Duodenal mucosa (tissue), 2 donors: ENCODE measurements around the gene CCDC30.
"Not testable (repeated sequence)": the region's sequence is repeated elsewhere in the genome, so short reads cannot be mapped to it uniquely, and the experiment has no call there.

Experiments
- H3K27ac ChIP-seq: one replicate; pipeline ENCODE4 v1.7.0; 2013; ENCODE audit warnings: low read depth, low read length
- H3K27me3 ChIP-seq, 2 donors: one replicate each; pipeline ENCODE4 v1.7.0; 2013; ENCODE audit warnings: low read length in 2 of 2, control low read depth in 1 of 2; ENCODE audit not compliant: insufficient read depth in 2 of 2, control insufficient read depth in 1 of 2
- H3K36me3 ChIP-seq, 2 donors: one replicate each; pipeline ENCODE4 v1.7.0; 2013; ENCODE audit warnings: low read length in 2 of 2, control low read depth in 1 of 2; ENCODE audit not compliant: insufficient read depth in 2 of 2, control insufficient read depth in 1 of 2
- H3K4me1 ChIP-seq, 2 donors: one replicate each; pipeline ENCODE4 v1.7.0; 2013; ENCODE audit warnings: low read length in 2 of 2, control low read depth in 1 of 2; ENCODE audit not compliant: insufficient read depth in 2 of 2, control insufficient read depth in 1 of 2
- H3K4me3 ChIP-seq, 2 donors: one replicate each; pipeline ENCODE4 v1.7.0; 2013; ENCODE audit warnings: low read length in 2 of 2, low read depth in 1 of 2
- H3K9ac ChIP-seq, 2 donors: one replicate each; pipeline ENCODE4 v1.7.0; 2013; ENCODE audit warnings: low read length in 2 of 2, low read depth in 1 of 2
- H3K9me3 ChIP-seq, 2 donors: one replicate each; pipeline ENCODE4 v1.7.0; 2013; ENCODE audit warnings: low read length in 2 of 2, control low read depth in 1 of 2; ENCODE audit not compliant: control insufficient read depth in 1 of 2

Gene CCDC30

GRCh38 chr1:42476605-42477004, 13.5 kb downstream of the CCDC30 start:
- no peaks in the 10 kb centered on the region for H3K9me3 ChIP-seq
- no peak overlapping the region for H3K27ac ChIP-seq
- H3K27me3 ChIP-seq: no peaks in the 10 kb centered on the region
- no peaks in the 10 kb centered on the region for H3K36me3 ChIP-seq
- H3K4me1 ChIP-seq: no peaks in the 10 kb centered on the region
- H3K4me3 ChIP-seq: no peak overlapping the region
- H3K9ac ChIP-seq: no peak overlapping the region

GRCh38 chr1:42477354-42477753, 14.3 kb downstream of the CCDC30 start:
- not testable (repeated sequence) for H3K36me3 ChIP-seq, H3K9ac ChIP-seq, H3K27ac ChIP-seq, H3K9me3 ChIP-seq, H3K4me3 ChIP-seq, H3K27me3 ChIP-seq, H3K4me1 ChIP-seq

- Histone ChIP-seq H3K36me3 (no peaks in the 10 kb centered on the region), H3K9ac (no peak overlapping the region), H3K4me1 (no peaks in the 10 kb centered on the region), H3K9me3 (no peaks in the 10 kb centered on the region), H3K4me3 (no peak overlapping the region), H3K27ac (no peak overlapping the region), H3K27me3 (no peaks in the 10 kb centered on the region)
These were observed 14.7 kb downstream of the CCDC30 start for GRCh38 chr1:42477775-42478174.

DNA sequence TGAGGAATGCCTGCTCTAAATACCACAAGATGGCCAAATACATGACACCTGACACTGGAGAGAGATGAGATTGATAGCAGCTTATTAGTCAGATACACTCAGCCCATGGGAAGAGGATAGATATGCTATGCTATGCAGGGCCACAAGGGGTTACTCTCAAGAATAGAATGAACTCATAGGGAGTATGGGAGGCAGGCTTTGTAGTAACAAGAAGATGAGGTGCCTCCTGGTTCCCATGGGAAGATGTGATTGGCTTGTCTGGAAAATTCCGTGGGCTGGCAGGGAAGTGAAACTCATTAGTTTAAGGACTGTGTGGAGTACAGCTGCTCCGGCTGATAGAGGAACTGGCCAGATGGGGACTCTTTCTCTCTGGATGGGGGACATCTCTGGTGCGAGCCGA, 16.5 kb downstream of the CCDC30 start:
- Histone ChIP-seq H3K9ac (no peak overlapping the region), H3K27me3 (no peaks in the 10 kb centered on the region), H3K27ac (no peak overlapping the region)

GRCh38 chr1:42480921-42481320, 17.8 kb downstream of the CCDC30 start:
- no peak overlapping the region for H3K9ac ChIP-seq
- H3K27ac ChIP-seq: no peak overlapping the region
- no peak overlapping the region for H3K4me3 ChIP-seq
- no peaks in the 10 kb centered on the region for H3K27me3 ChIP-seq
- no peaks in the 10 kb centered on the region for H3K4me1 ChIP-seq
- H3K9me3 ChIP-seq: no peaks in the 10 kb centered on the region
- peaks cover 0 to 3% of the 10 kb centered on the region in 2 donors for H3K36me3 ChIP-seq

More for the DNA sequence above, 16.5 kb downstream of the CCDC30 start:
- Histone ChIP-seq H3K4me3 (no peak overlapping the region), H3K36me3 (peaks cover 0 to 3% of the 10 kb centered on the region in 2 donors), H3K9me3 (no peaks in the 10 kb centered on the region), H3K4me1 (no peaks in the 10 kb centered on the region)

- Histone ChIP-seq H3K36me3 (peaks cover 0 to 3% of the 10 kb centered on the region in 2 donors), H3K4me3 (no peak overlapping the region), H3K27ac (no peak overlapping the region)
These were observed 19.6 kb downstream of the CCDC30 start for GRCh38 chr1:42482635-42483153.

DNA sequence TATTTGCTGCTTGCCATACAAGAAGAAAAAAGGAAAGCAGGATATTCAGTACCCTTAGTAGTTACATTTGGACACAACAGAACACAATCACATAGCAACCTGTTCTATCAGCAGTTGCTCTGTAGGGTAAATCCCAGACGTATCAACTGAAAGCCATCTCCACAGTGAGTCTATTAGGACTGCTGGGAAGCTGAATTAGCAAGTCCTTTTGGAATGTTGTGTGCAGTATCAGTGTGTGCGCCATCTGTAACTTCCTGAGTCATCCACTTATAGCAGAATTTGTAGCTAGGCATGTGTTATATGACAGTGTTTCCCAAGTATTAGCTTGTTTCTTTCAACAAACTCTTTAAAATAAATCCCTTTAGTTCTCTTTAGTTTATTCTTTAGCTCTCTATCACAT, 21.3 kb downstream of the CCDC30 start:
- H3K4me1 ChIP-seq: no peaks in the 10 kb centered on the region

More at GRCh38 chr1:42482635-42483153, 19.6 kb downstream of the CCDC30 start:
- H3K9me3 ChIP-seq: no peaks in the 10 kb centered on the region
- H3K27me3 ChIP-seq: no peaks in the 10 kb centered on the region
- no peak overlapping the region for H3K9ac ChIP-seq
- no peaks in the 10 kb centered on the region for H3K4me1 ChIP-seq

DNA sequence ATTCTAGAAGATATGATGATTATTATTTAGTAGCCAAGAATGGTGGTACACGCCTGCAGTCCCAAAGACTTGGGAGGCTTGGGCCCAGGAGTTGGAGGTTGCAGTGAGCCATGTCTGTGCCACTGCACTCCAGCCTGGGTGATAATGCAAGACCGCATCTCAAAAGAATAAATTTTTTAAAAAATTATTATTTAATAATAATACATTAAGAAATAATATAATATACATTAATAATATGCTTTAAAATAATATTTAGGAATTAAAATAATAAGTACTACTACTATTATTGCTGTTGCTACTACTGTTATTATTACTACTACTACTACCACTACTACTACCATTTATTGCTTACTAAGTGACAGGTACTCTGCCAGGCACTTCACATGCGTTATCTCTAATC, 27.2 kb downstream of the CCDC30 start:
- no peaks in the 10 kb centered on the region for H3K27me3 ChIP-seq
- H3K36me3 ChIP-seq: no peaks in the 10 kb centered on the region
- no peaks in the 10 kb centered on the region for H3K9me3 ChIP-seq
- no peak overlapping the region for H3K4me3 ChIP-seq
- no peak overlapping the region for H3K27ac ChIP-seq
- H3K4me1 ChIP-seq: no peaks in the 10 kb centered on the region
- no peak overlapping the region for H3K9ac ChIP-seq

More for the DNA sequence above, 21.3 kb downstream of the CCDC30 start:
- H3K27me3 ChIP-seq: no peaks in the 10 kb centered on the region
- H3K4me3 ChIP-seq: no peak overlapping the region
- no peak overlapping the region for H3K9ac ChIP-seq
- H3K36me3 ChIP-seq: peaks cover 0 to 3% of the 10 kb centered on the region in 2 donors
- H3K27ac ChIP-seq: no peak overlapping the region
- no peaks in the 10 kb centered on the region for H3K9me3 ChIP-seq

GRCh38 chr1:42502031-42502430, 38.9 kb downstream of the CCDC30 start:
- H3K36me3 ChIP-seq, H3K4me3 ChIP-seq, H3K9ac ChIP-seq, H3K4me1 ChIP-seq, H3K27ac ChIP-seq, H3K27me3 ChIP-seq: not testable (repeated sequence)
- H3K9me3 ChIP-seq: peaks cover 13 to 28% of the 10 kb centered on the region in 2 donors

- H3K36me3 ChIP-seq: no peaks in the 10 kb centered on the region
- H3K27ac ChIP-seq: no peak overlapping the region
- peaks cover 25 to 46% of the 10 kb centered on the region in 2 donors for H3K9me3 ChIP-seq
- no peaks in the 10 kb centered on the region for H3K27me3 ChIP-seq
- H3K9ac ChIP-seq: no peak overlapping the region
- no peak overlapping the region for H3K4me3 ChIP-seq
- H3K4me1 ChIP-seq: no peaks in the 10 kb centered on the region
These were observed 41.5 kb downstream of the CCDC30 start for GRCh38 chr1:42504535-42505128.
